HCT116 (cell line): ENCODE results near the gene TUBD1. TPM values are rescaled to one million over a fixed set of nuclear protein-coding genes. Genes with fewer than 3 reads are reported as not detected.

ENCODE experiments used
- ATAC-seq: fragments of 200-7000 bp; cut with Tn5 transposase; 2 replicates; pipeline ENCODE4 v1.9.1; 2020; ENCODE audit warnings: mild to moderate bottlenecking, moderate library complexity
- BruUV-seq: library from RNA; stranded (reverse); fragments of 400-500 nt; replicated peaks from 2 replicates; lab custom pipeline; 2021; lab: Mats Ljungman, UMichigan
- CTCF ChIA-PET: fragments of 300-600 bp; sonication (Branson Sonifier 250); formaldehyde crosslinking; loops from one replicate; lab custom pipeline; 2021; ENCODE audit warnings: antibody characterized with exemption; lab: Charles Lee
- POLR2A ChIA-PET: fragments of 300-600, 350-600 bp; sonication (Branson Sonifier 250); formaldehyde crosslinking; loops from one replicate; lab custom pipeline; 2021; ENCODE audit warnings: antibody characterized with exemption; lab: Charles Lee
- RAD21 ChIA-PET, 2 experiments: fragments of 300-600 bp; sonication (Branson Sonifier 250); formaldehyde crosslinking; loops; one replicate each; lab custom pipeline; 2023; ENCODE audit warnings: low total read pairs in 2 of 2; ENCODE audit not compliant: uncharacterized antibody in 2 of 2, unreplicated experiment in 2 of 2, low non-redundant PET in 1 of 2; lab: Charles Lee
- DNase-seq: peaks from one replicate; pipeline ENCODE4 v3.0.0-alpha.2; 2010; ENCODE audit warnings: low read depth, low spot score
- H2AFZ ChIP-seq: fragments of 200-600 bp; shearing (Covaris generic), sonication (generic); 2 replicates; pipeline ENCODE4 v1.6.1; 2017; ENCODE audit warnings: low read depth, mixed run types, mixed read lengths, antibody characterized with exemption, low read length; ENCODE audit not compliant: poor library complexity, severe bottlenecking
- H3K27ac ChIP-seq: 2 replicates; pipeline ENCODE4 v1.5.1; 2012; ENCODE audit warnings: low read depth, low read length
- H3K27me3 ChIP-seq: fragments of 200-600 bp; sonication (generic); 2 replicates; pipeline ENCODE4 v1.6.1; 2016; ENCODE audit warnings: mixed run types, low read length, mixed read lengths; ENCODE audit not compliant: insufficient read depth
- H3K36me3 ChIP-seq, 2 experiments: fragments of 200-500 bp in 1 of 2; fragments of 200-600 bp in 1 of 2; sonication (Bioruptor generic) in 1 of 2; sonication (generic) in 1 of 2; 2 replicates each; pipeline versions ENCODE4 v1.5.1 to v1.6.1; 2014 to 2016; ENCODE audit warnings: low read length in 2 of 2, inconsistent platforms in 1 of 2, mixed read lengths in 1 of 2, mixed run types in 1 of 2; ENCODE audit not compliant: insufficient read depth in 2 of 2, control insufficient read depth in 1 of 2
- H3K4me1 ChIP-seq, 2 experiments: fragments of 200-600 bp in 1 of 2; sonication (generic) in 1 of 2; 2 replicates each; pipeline versions ENCODE4 v1.5.1 to v1.6.1; 2012 to 2017; ENCODE audit warnings: low read length in 2 of 2, inconsistent platforms in 1 of 2, mild to moderate bottlenecking in 1 of 2, mixed read lengths in 1 of 2, mixed run types in 1 of 2, moderate library complexity in 1 of 2; ENCODE audit not compliant: insufficient read depth in 2 of 2, control insufficient read depth in 1 of 2
- H3K4me2 ChIP-seq: fragments of 200-600 bp; sonication (generic); 2 replicates; pipeline ENCODE4 v1.6.1; 2017; ENCODE audit warnings: mixed run types, low read length, mixed read lengths
- H3K4me3 ChIP-seq, 2 experiments: fragments of 200-600 bp in 1 of 2; sonication (generic) in 1 of 2; replicated peaks in 1 of 2; 2 replicates each; pipeline ENCODE4 v1.5.1; 2011 to 2016; ENCODE audit warnings: low read length in 2 of 2, control low read depth in 1 of 2, low read depth in 1 of 2, mild to moderate bottlenecking in 1 of 2, mixed read lengths in 1 of 2, mixed run types in 1 of 2
- H3K79me2 ChIP-seq: fragments of 200-600 bp; sonication (generic); 2 replicates; pipeline ENCODE4 v1.6.1; 2017; ENCODE audit warnings: mild to moderate bottlenecking, mixed run types, low read length, moderate library complexity, mixed read lengths; ENCODE audit not compliant: insufficient read depth
- H3K9ac ChIP-seq: fragments of 200-600 bp; sonication (generic); 2 replicates; pipeline ENCODE4 v1.6.1; 2016; ENCODE audit warnings: low read length, mixed read lengths
- H3K9me2 ChIP-seq: fragments of 200-600 bp; sonication (generic), shearing (Covaris generic); 2 replicates; pipeline ENCODE4 v1.6.1; 2017; ENCODE audit warnings: mixed run types, mild to moderate bottlenecking, moderate library complexity; ENCODE audit not compliant: insufficient read depth
- H3K9me3 ChIP-seq, 2 experiments: fragments of 200-500 bp in 1 of 2; fragments of 200-600 bp in 1 of 2; sonication (Bioruptor generic) in 1 of 2; sonication (generic) in 1 of 2; 2 replicates each; pipeline ENCODE4 v1.6.1; 2014 to 2017; ENCODE audit warnings: low read length in 2 of 2, mixed read lengths in 2 of 2, inconsistent platforms in 1 of 2, low read depth in 1 of 2, mild to moderate bottlenecking in 1 of 2, mixed run types in 1 of 2, moderate library complexity in 1 of 2; ENCODE audit not compliant: control insufficient read depth in 1 of 2, insufficient read depth in 1 of 2
- H4K20me1 ChIP-seq: fragments of 200-600 bp; sonication (generic), shearing (Covaris generic); 2 replicates; pipeline ENCODE4 v1.6.1; 2017; ENCODE audit warnings: mixed run types, mild to moderate bottlenecking, moderate library complexity; ENCODE audit not compliant: insufficient read depth
- CBX3 ChIP-seq: IDR thresholded peaks from 2 replicates; pipeline ENCODE4 v1.6.1; 2012; ENCODE audit warnings: low read depth
- CEBPB ChIP-seq: IDR thresholded peaks from 2 replicates; pipeline ENCODE4 v1.6.1; 2012; ENCODE audit warnings: low read depth
- EGR1 ChIP-seq: IDR thresholded peaks from 2 replicates; pipeline ENCODE4 v1.6.1; 2012; ENCODE audit warnings: low read depth
- ELF1 ChIP-seq: IDR thresholded peaks from 2 replicates; pipeline ENCODE4 v1.6.1; 2012; ENCODE audit warnings: low read depth, borderline replicate concordance
- EZH2phosphoT487 ChIP-seq: fragments of 200-600 bp; IDR thresholded peaks from 2 replicates; pipeline ENCODE4 v1.6.1; 2018; ENCODE audit warnings: antibody characterized with exemption, borderline replicate concordance
- FOSL1 ChIP-seq: IDR thresholded peaks from 2 replicates; pipeline ENCODE4 v1.6.1; 2012; ENCODE audit warnings: low read depth
- POLR2A ChIP-seq: IDR thresholded peaks from 2 replicates; pipeline ENCODE4 v1.7.0; 2011; ENCODE audit warnings: borderline replicate concordance; ENCODE audit not compliant: insufficient read depth, insufficient read length; ENCODE audit errors: extremely low read depth
- POLR2AphosphoS5 ChIP-seq: IDR thresholded peaks from 2 replicates; pipeline ENCODE4 v1.6.1; 2011; ENCODE audit warnings: mild to moderate bottlenecking, low read depth, low read length, moderate library complexity
- RAD21 ChIP-seq: IDR thresholded peaks from 2 replicates; pipeline ENCODE4 v1.6.1; 2012; ENCODE audit warnings: low read depth, mild to moderate bottlenecking
- SIN3A ChIP-seq: IDR thresholded peaks from 2 replicates; pipeline ENCODE4 v1.6.1; 2012; ENCODE audit warnings: low read depth
- SRF ChIP-seq: IDR thresholded peaks from 2 replicates; pipeline ENCODE4 v1.6.1; 2012; ENCODE audit warnings: low read depth
- TCF7L2 ChIP-seq: IDR thresholded peaks from 2 replicates; pipeline ENCODE4 v1.7.0; 2011; ENCODE audit warnings: borderline replicate concordance, inconsistent platforms; ENCODE audit not compliant: insufficient read depth, insufficient read length; ENCODE audit errors: extremely low read depth
- ZFX ChIP-seq: fragments of 450-650 bp; IDR thresholded peaks from 2 replicates; pipeline ENCODE4 v1.6.1; 2017
- ZNF274 ChIP-seq: fragments of 200-500 bp; sonication (Bioruptor generic); IDR thresholded peaks from 2 replicates; pipeline ENCODE4 v1.6.1; 2014; ENCODE audit warnings: mild to moderate bottlenecking, low read depth, low read length, inconsistent platforms
- intact Hi-C: fragments of 100-400 bp; cut with micrococcal nuclease; formaldehyde crosslinking; loops from 2 replicates; pipeline ENCODE4 v1.10.0; 2022
- total RNA-seq: library from RNA; stranded (reverse); gene quantifications from one replicate; pipeline ENCODE4 v1.2.1, GENCODE V29; 2021; ENCODE audit not compliant: unreplicated experiment
- TF ChIP-seq, protein P1 (sequence below), 3 experiments: fragments of 200-600 bp in 1 of 3; sonication (generic) in 1 of 3; IDR thresholded peaks in 2 of 3; conservative IDR thresholded peaks in 1 of 3; 2 replicates each; pipeline ENCODE4 v1.5.1; 2012 to 2017; ENCODE audit warnings: low read depth in 2 of 3, low read length in 2 of 3, antibody characterized with exemption in 1 of 3, borderline replicate concordance in 1 of 3, control low read depth in 1 of 3, mild to moderate bottlenecking in 1 of 3, mixed read lengths in 1 of 3, mixed run types in 1 of 3, moderate library complexity in 1 of 3; ENCODE audit not compliant: insufficient read depth in 1 of 3

The TUBD1 gene
- total RNA-seq, 1 experiment from 2014 or later: 13.0 TPM

DNA sequence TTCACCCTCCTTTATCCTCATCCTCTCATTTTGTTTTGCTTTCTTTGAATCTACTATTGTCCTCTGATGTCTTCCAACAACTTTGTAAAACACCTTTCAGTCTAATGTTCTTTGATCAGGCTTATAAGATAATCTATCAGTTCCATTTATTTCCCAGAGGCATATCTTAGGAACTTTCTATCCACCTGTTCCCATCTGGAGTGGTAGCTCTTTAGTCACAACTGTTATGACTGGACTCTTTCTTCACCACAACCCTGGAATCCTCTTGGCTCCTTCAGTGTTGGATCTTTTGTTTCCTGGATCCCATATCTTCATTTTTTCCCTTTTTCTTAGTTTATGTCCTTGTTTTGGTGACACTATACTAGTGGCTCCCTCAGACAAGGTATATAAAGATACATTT lies 23.7 kb upstream of the TUBD1 start:
- Histone ChIP-seq H3K9me3 (no peaks in the 10 kb centered on the region), H3K36me3 (peaks cover 35 to 36% of the 10 kb centered on the region in 2 experiments), H3K27me3 (no peaks in the 10 kb centered on the region), H3K27ac (no peak overlapping the region), H3K9ac (no peak overlapping the region), H4K20me1 (no peaks in the 10 kb centered on the region), H3K9me2 (no peaks in the 10 kb centered on the region), H3K4me1 (no peaks in the 10 kb centered on the region), H3K4me2 (no peak overlapping the region), H3K79me2 (peaks cover 32% of the 10 kb centered on the region), H2AFZ (no peak overlapping the region), H3K4me3 (no peak overlapping the region)
- ATAC-seq (no peak), DNase-seq (no peak)
- TF ChIP-seq CBX3: no peak
- no peak for TF ChIP-seq POLR2A
- no peak for TF ChIP-seq RAD21
- no peak for TF ChIP-seq FOSL1
- no peak for TF ChIP-seq EGR1
- intact Hi-C loops: no loop called here
- BruUV-seq: no TSS peak
- ChIA-PET CTCF (interaction anchor here (2.3 kb wide), 1 partner anchor 121 kb away, joined by 5 read pairs; no protein-coding TSS in a partner anchor), RAD21 (no interaction called here), POLR2A (no interaction called here)

DNA sequence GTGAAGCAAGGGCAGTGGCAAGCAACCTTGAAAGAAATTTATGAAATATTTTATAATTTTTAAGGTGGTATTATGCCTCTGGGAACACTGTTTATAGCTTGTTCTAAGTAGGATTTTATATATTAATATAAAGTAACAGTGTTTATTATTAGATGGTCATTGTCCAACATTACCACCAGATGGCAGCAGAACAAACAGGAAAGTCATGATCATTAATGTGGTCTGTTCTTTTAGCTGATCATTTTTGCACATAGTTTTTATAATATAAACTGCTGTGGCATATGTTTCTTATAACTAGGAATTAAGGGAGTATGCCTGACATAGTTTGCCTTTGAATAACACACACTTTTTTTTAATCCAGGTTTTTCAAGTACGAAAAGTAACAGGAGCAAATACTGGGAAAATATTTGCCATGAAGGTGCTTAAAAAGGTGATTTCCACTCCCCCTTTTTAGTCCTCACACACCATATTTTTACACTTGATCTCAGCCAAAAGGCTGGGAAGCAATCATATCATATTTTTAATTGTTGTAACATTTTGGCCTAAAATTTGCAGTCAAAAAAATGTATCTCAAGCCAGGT lies 21.6 kb upstream of the TUBD1 start:
- intact Hi-C loops: loop anchor here (5.0 kb wide), 1 partner anchor 123 kb away; no protein-coding TSS in a partner anchor

More for the DNA sequence above, 21.6 kb upstream of the TUBD1 start:
- DNase-seq: peak; percentile 19
- CTCF ChIA-PET: interaction anchor here (0.6 to 2.2 kb wide), 31 partner anchors 9 to 355 kb away, joined by 3 to 28 read pairs (median 5); partner anchors contain the start of genes PTRH2, RNFT1, RPS6KB1 and TUBD1
- Histone ChIP-seq H2AFZ (no peak overlapping the region), H3K4me2 (no peak overlapping the region), H3K27me3 (no peaks in the 10 kb centered on the region), H3K79me2 (peaks cover 50% of the 10 kb centered on the region), H3K4me1 (no peaks in the 10 kb centered on the region), H3K4me3 (no peak overlapping the region), H3K27ac (no peak overlapping the region), H4K20me1 (no peaks in the 10 kb centered on the region), H3K36me3 (peaks cover 31 to 32% of the 10 kb centered on the region in 2 experiments), H3K9ac (no peak overlapping the region), H3K9me2 (no peaks in the 10 kb centered on the region), H3K9me3 (no peaks in the 10 kb centered on the region)
- TF ChIP-seq TCF7L2 (no peak), FOSL1 (no peak), ZNF274 (no peak), CEBPB (0 out of 2 replicates have a peak, but pooled peaks have one; percentile 20), EZH2phosphoT487 (no peak), POLR2A (no peak), SIN3A (no peak), SRF (no peak), ELF1 (no peak), RAD21 (peak; percentile 74), ZFX (no peak), POLR2AphosphoS5 (no peak)
- TF ChIP-seq, protein P1, sequence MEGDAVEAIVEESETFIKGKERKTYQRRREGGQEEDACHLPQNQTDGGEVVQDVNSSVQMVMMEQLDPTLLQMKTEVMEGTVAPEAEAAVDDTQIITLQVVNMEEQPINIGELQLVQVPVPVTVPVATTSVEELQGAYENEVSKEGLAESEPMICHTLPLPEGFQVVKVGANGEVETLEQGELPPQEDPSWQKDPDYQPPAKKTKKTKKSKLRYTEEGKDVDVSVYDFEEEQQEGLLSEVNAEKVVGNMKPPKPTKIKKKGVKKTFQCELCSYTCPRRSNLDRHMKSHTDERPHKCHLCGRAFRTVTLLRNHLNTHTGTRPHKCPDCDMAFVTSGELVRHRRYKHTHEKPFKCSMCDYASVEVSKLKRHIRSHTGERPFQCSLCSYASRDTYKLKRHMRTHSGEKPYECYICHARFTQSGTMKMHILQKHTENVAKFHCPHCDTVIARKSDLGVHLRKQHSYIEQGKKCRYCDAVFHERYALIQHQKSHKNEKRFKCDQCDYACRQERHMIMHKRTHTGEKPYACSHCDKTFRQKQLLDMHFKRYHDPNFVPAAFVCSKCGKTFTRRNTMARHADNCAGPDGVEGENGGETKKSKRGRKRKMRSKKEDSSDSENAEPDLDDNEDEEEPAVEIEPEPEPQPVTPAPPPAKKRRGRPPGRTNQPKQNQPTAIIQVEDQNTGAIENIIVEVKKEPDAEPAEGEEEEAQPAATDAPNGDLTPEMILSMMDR (IDR thresholded peaks at IDR 0.05 in 2 of 3, conservative IDR thresholded peaks at IDR 0.05 in 1 of 3; ENCODE audit: borderline replicate concordance in 1 of 3, insufficient read depth in 1 of 3, low read depth in 2 of 3, low read length in 2 of 3): peak; percentile 65 to 76 (median 71); a peak in 5 of 6 replicates
- ATAC-seq: peak; percentile 72
- RAD21 ChIA-PET: interaction anchor here (0.6 to 1.7 kb wide), 4 partner anchors 57 to 162 kb away, joined by 3 to 5 read pairs (median 3); no protein-coding TSS in a partner anchor
- POLR2A ChIA-PET: interaction anchor here (1.4 kb wide), 1 partner anchor 21 kb away, joined by 4 read pairs; the partner anchor contains the start of genes RPS6KB1 and TUBD1
- no TSS peak for BruUV-seq
